SK-N-SH (cell line): ENCODE results near the gene OR2A5. TPM values are rescaled to one million over a fixed set of nuclear protein-coding genes. Genes with fewer than 3 reads are reported as not detected.

Experiments
- CTCF ChIA-PET: fragments of 300-600, 350-600 bp; formaldehyde crosslinking; extraction: SDS; loops from one replicate; lab custom pipeline; 2021; lab: Yijun Ruan, JAX
- POLR2A ChIA-PET: fragments of 350-600 bp; sonication (Branson Sonifier 250); formaldehyde crosslinking; extraction: SDS; loops from one replicate; lab custom pipeline; 2020; ENCODE audit warnings: antibody characterized with exemption, inconsistent platforms; lab: Yijun Ruan, JAX
- DNase-seq: peaks from one replicate; pipeline ENCODE4 v3.0.0; 2012
- H2AFZ ChIP-seq: fragments of 200-600 bp; sonication (generic); 2 replicates; pipeline ENCODE4 v1.8.1; 2016; ENCODE audit warnings: antibody characterized with exemption, mild to moderate bottlenecking, low read depth
- H3F3A ChIP-seq: fragments of 200-600 bp; sonication (generic); replicated peaks from 2 replicates; pipeline ENCODE3; 2016; ENCODE audit warnings: antibody characterized with exemption, mild to moderate bottlenecking; ENCODE audit not compliant: insufficient read depth
- H3K27ac ChIP-seq, 2 experiments: fragments of 200-500 bp in 1 of 2; fragments of 200-600 bp in 1 of 2; sonication (Bioruptor generic) in 1 of 2; sonication (generic), shearing (Covaris generic) in 1 of 2; 2 replicates each; pipeline versions ENCODE4 v1.5.1 to v1.6.1; 2014 to 2016; ENCODE audit warnings: low read depth in 2 of 2, inconsistent platforms in 1 of 2, low read length in 1 of 2, mild to moderate bottlenecking in 1 of 2, mixed read lengths in 1 of 2
- H3K27me3 ChIP-seq: fragments of 200-600 bp; sonication (generic), shearing (Covaris generic); 2 replicates; pipeline ENCODE4 v1.6.1; 2016; ENCODE audit warnings: mixed run types; ENCODE audit not compliant: insufficient read depth
- H3K36me3 ChIP-seq, 2 experiments: fragments of 200-500 bp in 1 of 2; fragments of 200-600 bp in 1 of 2; sonication (Bioruptor generic) in 1 of 2; sonication (generic) in 1 of 2; replicated peaks in 1 of 2; 2 replicates each; pipeline versions ENCODE3 to v1.5.1; 2014 to 2016; ENCODE audit warnings: low read length in 1 of 2, mild to moderate bottlenecking in 1 of 2; ENCODE audit not compliant: insufficient read depth in 2 of 2, control insufficient read depth in 1 of 2
- H3K4me1 ChIP-seq, 2 experiments: fragments of 200-500 bp in 1 of 2; fragments of 200-600 bp in 1 of 2; sonication (Bioruptor generic) in 1 of 2; sonication (generic), shearing (Covaris generic) in 1 of 2; 2 replicates each; pipeline versions ENCODE4 v1.5.1 to v1.6.1; 2014 to 2016; ENCODE audit warnings: low read depth in 1 of 2, low read length in 1 of 2, mixed run types in 1 of 2; ENCODE audit not compliant: insufficient read depth in 2 of 2, control insufficient read depth in 1 of 2
- H3K4me2 ChIP-seq: fragments of 200-600 bp; sonication (generic), shearing (Covaris generic); 2 replicates; pipeline ENCODE4 v1.6.1; 2017; ENCODE audit warnings: mixed run types
- H3K4me3 ChIP-seq, 2 experiments: fragments of 200-500 bp in 1 of 2; fragments of 200-600 bp in 1 of 2; sonication (Bioruptor generic) in 1 of 2; sonication (generic), shearing (Covaris generic) in 1 of 2; 2 replicates each; pipeline versions ENCODE4 v1.5.1 to v1.8.1; 2014 to 2016; ENCODE audit warnings: low read depth in 2 of 2, inconsistent platforms in 1 of 2, low read length in 1 of 2, mild to moderate bottlenecking in 1 of 2, mixed read lengths in 1 of 2, moderate library complexity in 1 of 2
- H3K79me2 ChIP-seq: fragments of 200-600 bp; sonication (generic); 2 replicates; pipeline ENCODE4 v1.8.1; 2017; ENCODE audit warnings: mild to moderate bottlenecking; ENCODE audit not compliant: insufficient read depth
- H3K9ac ChIP-seq: fragments of 200-600 bp; sonication (generic); 2 replicates; pipeline ENCODE4 v1.6.1; 2017; ENCODE audit warnings: mixed run types
- H3K9me2 ChIP-seq: fragments of 200-600 bp; sonication (generic); 2 replicates; pipeline ENCODE4 v1.6.1; 2017; ENCODE audit warnings: mixed run types
- H3K9me3 ChIP-seq: fragments of 200-600 bp; sonication (generic); 2 replicates; pipeline ENCODE4 v1.6.1; 2017; ENCODE audit warnings: mixed run types, mild to moderate bottlenecking, moderate library complexity
- H4K20me1 ChIP-seq: fragments of 200-600 bp; sonication (generic); 2 replicates; pipeline ENCODE4 v1.6.1; 2017; ENCODE audit warnings: mild to moderate bottlenecking, mixed run types; ENCODE audit not compliant: insufficient read depth
- ELF1 ChIP-seq: IDR thresholded peaks from 2 replicates; pipeline ENCODE4 v1.4.0; 2012
- EP300 ChIP-seq, 2 experiments: IDR thresholded peaks; 2 replicates each; pipeline versions ENCODE4 v1.4.0 to v1.6.1; 2012; ENCODE audit warnings: borderline replicate concordance in 1 of 2, low read depth in 1 of 2, low read length in 1 of 2
- EZH2phosphoT487 ChIP-seq: fragments of 200-600 bp; sonication (generic); IDR thresholded peaks from 2 replicates; pipeline ENCODE4 v1.6.1; 2017; ENCODE audit warnings: low read depth, mixed run types, mild to moderate bottlenecking, antibody characterized with exemption, moderate library complexity, borderline replicate concordance
- FOSL2 ChIP-seq: IDR thresholded peaks from 2 replicates; pipeline ENCODE4 v1.4.0; 2012; ENCODE audit warnings: low read depth, mild to moderate bottlenecking, moderate library complexity, borderline replicate concordance
- FOXJ3 ChIP-seq: sonication (generic); formaldehyde crosslinking; IDR thresholded peaks from 2 replicates; pipeline ENCODE4 v1.5.1; 2020; ENCODE audit warnings: mild to moderate bottlenecking, missing genetic modification reagents
- GABPA ChIP-seq: IDR thresholded peaks from 2 replicates; pipeline ENCODE4 v1.4.0; 2012; ENCODE audit warnings: low read depth, mild to moderate bottlenecking
- IRF3 ChIP-seq: fragments of 150-350 bp; IDR thresholded peaks from 2 replicates; pipeline ENCODE4 v1.6.1; 2016; ENCODE audit warnings: mild to moderate bottlenecking, low read depth, low read length
- MAX ChIP-seq: IDR thresholded peaks from 2 replicates; pipeline ENCODE4 v1.4.0; 2012; ENCODE audit warnings: low read depth
- MXI1 ChIP-seq: IDR thresholded peaks from 2 replicates; pipeline ENCODE4 v1.6.1; 2012; ENCODE audit warnings: mild to moderate bottlenecking, low read depth, low read length, improper control_type of control experiment
- RAD21 ChIP-seq: IDR thresholded peaks from 2 replicates; pipeline ENCODE4 v1.6.1; 2012; ENCODE audit warnings: mild to moderate bottlenecking, low read length
- RCOR1 ChIP-seq: fragments of 150-350 bp; IDR thresholded peaks from 2 replicates; pipeline ENCODE4 v1.6.1; 2017; ENCODE audit warnings: antibody characterized with exemption, low read length
- RFX5 ChIP-seq: IDR thresholded peaks from 2 replicates; pipeline ENCODE4 v1.6.1; 2012; ENCODE audit warnings: mild to moderate bottlenecking, improper control_type of control experiment, low read length
- RXRA ChIP-seq: IDR thresholded peaks from 2 replicates; pipeline ENCODE4 v1.4.0; 2012; ENCODE audit warnings: low read depth, mild to moderate bottlenecking, borderline replicate concordance
- SIN3A ChIP-seq: IDR thresholded peaks from 2 replicates; pipeline ENCODE4 v1.6.1; 2012; ENCODE audit warnings: low read depth, mild to moderate bottlenecking, low read length, moderate library complexity, borderline replicate concordance
- SMC3 ChIP-seq: IDR thresholded peaks from 2 replicates; pipeline ENCODE4 v1.6.1; 2012; ENCODE audit warnings: low read depth, low read length, improper control_type of control experiment
- TAF1 ChIP-seq: IDR thresholded peaks from 2 replicates; pipeline ENCODE4 v1.6.1; 2012; ENCODE audit warnings: low read depth, mild to moderate bottlenecking, low read length, moderate library complexity, borderline replicate concordance
- WGBS: methylation state at CpG from one replicate; pipeline ENCODE4 v1.1.6; 2017; ENCODE audit warnings: low lambda C conversion rate; 5-methylcytosine and 5-hydroxymethylcytosine counted together
- polyA plus RNA-seq, 3 experiments: library from polyadenylated mRNA; depleted of rRNA; stranded (reverse); fragments of >200 nt; gene quantifications; 2 replicates each; pipeline ENCODE4 v1.2.3, GENCODE V29; 2012
- TF ChIP-seq, protein P1 (sequence below): IDR thresholded peaks from 2 replicates; pipeline ENCODE4 v1.4.0; 2012; ENCODE audit warnings: low read depth, borderline replicate concordance
- TF ChIP-seq, protein P2 (sequence below): fragments of 150-350 bp; IDR thresholded peaks from 2 replicates; pipeline ENCODE4 v1.6.1; 2017; ENCODE audit warnings: antibody characterized with exemption, low read length, low read depth, borderline replicate concordance
- TF ChIP-seq, protein P3 (sequence below): IDR thresholded peaks from 2 replicates; pipeline ENCODE4; 2012
- TF ChIP-seq, protein P4 (sequence below): fragments of 200-600 bp; sonication (generic); IDR thresholded peaks from 2 replicates; pipeline ENCODE4 v1.6.1; 2017; ENCODE audit warnings: antibody characterized with exemption, mild to moderate bottlenecking, moderate library complexity
- TF ChIP-seq, protein P5 (sequence below): IDR thresholded peaks from 2 replicates; pipeline ENCODE4 v1.6.1; 2012; ENCODE audit warnings: mild to moderate bottlenecking, low read depth, low read length, moderate library complexity

The OR2A5 gene
- polyA plus RNA-seq, 1 of the 3 experiments (the other 2 are of a cell fraction), result not detected

DNA sequence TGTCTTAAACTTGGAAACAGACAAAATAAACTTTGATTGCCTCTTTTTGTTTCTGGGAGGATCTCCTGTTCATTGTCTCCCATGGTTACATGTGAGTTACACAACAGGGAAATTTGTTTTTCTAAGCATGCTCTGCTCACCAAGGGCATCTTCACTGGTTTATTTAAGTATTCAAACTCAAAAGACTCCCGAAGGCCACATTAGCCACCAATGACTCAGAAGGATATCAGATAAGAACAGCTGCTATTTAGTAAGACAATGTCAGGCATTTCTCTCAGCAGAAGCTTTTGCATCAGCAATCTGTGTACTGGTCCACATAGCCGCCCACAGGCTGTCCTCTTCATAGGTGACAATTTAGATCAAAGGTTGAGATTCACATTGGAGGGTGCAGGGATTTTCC lies 29.3 kb upstream of the OR2A5 start (continued):
- TF ChIP-seq, protein P1, sequence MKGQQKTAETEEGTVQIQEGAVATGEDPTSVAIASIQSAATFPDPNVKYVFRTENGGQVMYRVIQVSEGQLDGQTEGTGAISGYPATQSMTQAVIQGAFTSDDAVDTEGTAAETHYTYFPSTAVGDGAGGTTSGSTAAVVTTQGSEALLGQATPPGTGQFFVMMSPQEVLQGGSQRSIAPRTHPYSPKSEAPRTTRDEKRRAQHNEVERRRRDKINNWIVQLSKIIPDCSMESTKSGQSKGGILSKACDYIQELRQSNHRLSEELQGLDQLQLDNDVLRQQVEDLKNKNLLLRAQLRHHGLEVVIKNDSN, result no peak

DNA sequence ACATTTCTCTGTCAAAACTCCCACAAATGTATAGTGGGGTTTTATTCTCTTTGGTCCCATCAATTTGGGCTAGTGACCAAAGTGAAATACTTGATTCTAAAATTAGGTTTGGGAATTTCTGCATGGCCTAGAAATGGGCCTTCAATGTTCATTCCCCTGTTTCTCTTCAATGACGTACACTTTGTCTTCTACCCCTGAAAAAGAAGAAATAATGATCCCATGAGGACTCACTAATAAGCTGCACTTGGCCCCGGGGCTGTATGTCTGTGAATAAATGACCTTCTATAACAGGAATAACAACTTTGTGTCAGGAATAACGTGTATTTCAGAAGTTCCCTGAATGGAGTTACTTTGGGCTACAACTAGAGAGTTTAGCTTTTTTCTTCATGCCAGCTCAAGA lies 28.4 kb upstream of the OR2A5 start:
- Histone ChIP-seq H3K36me3 (no peaks in the 10 kb centered on the region), H3K9ac (no peak overlapping the region), H3K27me3 (no peaks in the 10 kb centered on the region; the same call in 1 of the 2 replicates), H3K4me1 (0 out of 4 replicates have a peak, but pooled peaks cover 0 to 6% of the 10 kb centered on the region in 2 experiments), H4K20me1 (no peaks in the 10 kb centered on the region), H3K27ac (no peak overlapping the region), H2AFZ (no peak overlapping the region), H3K4me3 (no peak overlapping the region), H3K4me2 (no peak overlapping the region), H3F3A (peaks cover 6% of the 10 kb centered on the region), H3K79me2 (no peaks in the 10 kb centered on the region), H3K9me2 (no peaks in the 10 kb centered on the region), H3K9me3 (no peaks in the 10 kb centered on the region)
- ChIA-PET POLR2A (no interaction called here), CTCF (interaction anchor here (0.8 to 1.2 kb wide), 2 partner anchors 8 to 108 kb away, joined by 3 read pairs; no protein-coding TSS in a partner anchor)
- no peak for DNase-seq
- no peak for TF ChIP-seq MXI1
- TF ChIP-seq GABPA, result no peak
- TF ChIP-seq RCOR1, result no peak
- no peak for TF ChIP-seq RAD21
- TF ChIP-seq ELF1, result no peak
- no peak for TF ChIP-seq IRF3
- no peak for TF ChIP-seq FOXJ3
- TF ChIP-seq EP300 (IDR thresholded peaks at IDR 0.05; ENCODE audit: borderline replicate concordance in 1 of 2, low read depth in 1 of 2, low read length in 1 of 2), result no peak
- TF ChIP-seq, protein P2, sequence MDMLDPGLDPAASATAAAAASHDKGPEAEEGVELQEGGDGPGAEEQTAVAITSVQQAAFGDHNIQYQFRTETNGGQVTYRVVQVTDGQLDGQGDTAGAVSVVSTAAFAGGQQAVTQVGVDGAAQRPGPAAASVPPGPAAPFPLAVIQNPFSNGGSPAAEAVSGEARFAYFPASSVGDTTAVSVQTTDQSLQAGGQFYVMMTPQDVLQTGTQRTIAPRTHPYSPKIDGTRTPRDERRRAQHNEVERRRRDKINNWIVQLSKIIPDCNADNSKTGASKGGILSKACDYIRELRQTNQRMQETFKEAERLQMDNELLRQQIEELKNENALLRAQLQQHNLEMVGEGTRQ, result no peak
- TF ChIP-seq, protein P3, sequence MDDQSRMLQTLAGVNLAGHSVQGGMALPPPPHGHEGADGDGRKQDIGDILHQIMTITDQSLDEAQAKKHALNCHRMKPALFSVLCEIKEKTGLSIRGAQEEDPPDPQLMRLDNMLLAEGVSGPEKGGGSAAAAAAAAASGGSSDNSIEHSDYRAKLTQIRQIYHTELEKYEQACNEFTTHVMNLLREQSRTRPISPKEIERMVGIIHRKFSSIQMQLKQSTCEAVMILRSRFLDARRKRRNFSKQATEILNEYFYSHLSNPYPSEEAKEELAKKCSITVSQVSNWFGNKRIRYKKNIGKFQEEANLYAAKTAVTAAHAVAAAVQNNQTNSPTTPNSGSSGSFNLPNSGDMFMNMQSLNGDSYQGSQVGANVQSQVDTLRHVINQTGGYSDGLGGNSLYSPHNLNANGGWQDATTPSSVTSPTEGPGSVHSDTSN, result no peak
- TF ChIP-seq RXRA, result no peak
- no peak for TF ChIP-seq TAF1
- TF ChIP-seq RFX5, result no peak
- TF ChIP-seq, protein P4, sequence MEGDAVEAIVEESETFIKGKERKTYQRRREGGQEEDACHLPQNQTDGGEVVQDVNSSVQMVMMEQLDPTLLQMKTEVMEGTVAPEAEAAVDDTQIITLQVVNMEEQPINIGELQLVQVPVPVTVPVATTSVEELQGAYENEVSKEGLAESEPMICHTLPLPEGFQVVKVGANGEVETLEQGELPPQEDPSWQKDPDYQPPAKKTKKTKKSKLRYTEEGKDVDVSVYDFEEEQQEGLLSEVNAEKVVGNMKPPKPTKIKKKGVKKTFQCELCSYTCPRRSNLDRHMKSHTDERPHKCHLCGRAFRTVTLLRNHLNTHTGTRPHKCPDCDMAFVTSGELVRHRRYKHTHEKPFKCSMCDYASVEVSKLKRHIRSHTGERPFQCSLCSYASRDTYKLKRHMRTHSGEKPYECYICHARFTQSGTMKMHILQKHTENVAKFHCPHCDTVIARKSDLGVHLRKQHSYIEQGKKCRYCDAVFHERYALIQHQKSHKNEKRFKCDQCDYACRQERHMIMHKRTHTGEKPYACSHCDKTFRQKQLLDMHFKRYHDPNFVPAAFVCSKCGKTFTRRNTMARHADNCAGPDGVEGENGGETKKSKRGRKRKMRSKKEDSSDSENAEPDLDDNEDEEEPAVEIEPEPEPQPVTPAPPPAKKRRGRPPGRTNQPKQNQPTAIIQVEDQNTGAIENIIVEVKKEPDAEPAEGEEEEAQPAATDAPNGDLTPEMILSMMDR, result no peak
- TF ChIP-seq, protein P5, sequence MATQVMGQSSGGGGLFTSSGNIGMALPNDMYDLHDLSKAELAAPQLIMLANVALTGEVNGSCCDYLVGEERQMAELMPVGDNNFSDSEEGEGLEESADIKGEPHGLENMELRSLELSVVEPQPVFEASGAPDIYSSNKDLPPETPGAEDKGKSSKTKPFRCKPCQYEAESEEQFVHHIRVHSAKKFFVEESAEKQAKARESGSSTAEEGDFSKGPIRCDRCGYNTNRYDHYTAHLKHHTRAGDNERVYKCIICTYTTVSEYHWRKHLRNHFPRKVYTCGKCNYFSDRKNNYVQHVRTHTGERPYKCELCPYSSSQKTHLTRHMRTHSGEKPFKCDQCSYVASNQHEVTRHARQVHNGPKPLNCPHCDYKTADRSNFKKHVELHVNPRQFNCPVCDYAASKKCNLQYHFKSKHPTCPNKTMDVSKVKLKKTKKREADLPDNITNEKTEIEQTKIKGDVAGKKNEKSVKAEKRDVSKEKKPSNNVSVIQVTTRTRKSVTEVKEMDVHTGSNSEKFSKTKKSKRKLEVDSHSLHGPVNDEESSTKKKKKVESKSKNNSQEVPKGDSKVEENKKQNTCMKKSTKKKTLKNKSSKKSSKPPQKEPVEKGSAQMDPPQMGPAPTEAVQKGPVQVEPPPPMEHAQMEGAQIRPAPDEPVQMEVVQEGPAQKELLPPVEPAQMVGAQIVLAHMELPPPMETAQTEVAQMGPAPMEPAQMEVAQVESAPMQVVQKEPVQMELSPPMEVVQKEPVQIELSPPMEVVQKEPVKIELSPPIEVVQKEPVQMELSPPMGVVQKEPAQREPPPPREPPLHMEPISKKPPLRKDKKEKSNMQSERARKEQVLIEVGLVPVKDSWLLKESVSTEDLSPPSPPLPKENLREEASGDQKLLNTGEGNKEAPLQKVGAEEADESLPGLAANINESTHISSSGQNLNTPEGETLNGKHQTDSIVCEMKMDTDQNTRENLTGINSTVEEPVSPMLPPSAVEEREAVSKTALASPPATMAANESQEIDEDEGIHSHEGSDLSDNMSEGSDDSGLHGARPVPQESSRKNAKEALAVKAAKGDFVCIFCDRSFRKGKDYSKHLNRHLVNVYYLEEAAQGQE, result no peak
- TF ChIP-seq MAX, result no peak
- no peak for TF ChIP-seq FOSL2
- TF ChIP-seq SIN3A, result no peak
- no peak for TF ChIP-seq EZH2phosphoT487
- no peak for TF ChIP-seq SMC3
- 28% methylated on average over 3 of the region's 3 CpGs for WGBS
